Neutrophil (primary cell): Measurements from ENCODE around the gene PDIA4.
"Not testable (repeated sequence)": the region's sequence is repeated elsewhere in the genome, so short reads cannot be mapped to it uniquely, and the experiment has no call there.

Source experiments
- H3K27ac ChIP-seq: fragments of 200-600 bp; sonication (generic); 2 replicates; pipeline ENCODE4 v1.5.1; 2016; ENCODE audit warnings: mild to moderate bottlenecking, moderate library complexity
- H3K27me3 ChIP-seq: fragments of 200-600 bp; sonication (generic); 2 replicates; pipeline ENCODE4 v1.6.0; 2016; ENCODE audit warnings: mild to moderate bottlenecking
- H3K36me3 ChIP-seq: fragments of 200-600 bp; sonication (generic); 2 replicates; pipeline ENCODE4 v1.5.1; 2017
- H3K4me1 ChIP-seq, 2 experiments: fragments of 200-600 bp in 1 of 2; sonication (generic) in 1 of 2; 1 replicate in 1 of 2; 2 replicates in 1 of 2; pipeline versions ENCODE4 v1.5.1 to v1.6.1; 2013 to 2016; ENCODE audit warnings: low read depth in 1 of 2, low read length in 1 of 2, mild to moderate bottlenecking in 1 of 2, moderate library complexity in 1 of 2; ENCODE audit not compliant: control insufficient read depth in 1 of 2, insufficient read depth in 1 of 2
- H3K4me3 ChIP-seq, 2 experiments: fragments of 200-600 bp in 1 of 2; sonication (generic) in 1 of 2; 1 replicate in 1 of 2; 2 replicates in 1 of 2; pipeline ENCODE4 v1.5.1; 2013 to 2016; ENCODE audit warnings: low read depth in 1 of 2, low read length in 1 of 2, mild to moderate bottlenecking in 1 of 2, moderate library complexity in 1 of 2
- H3K9me3 ChIP-seq: fragments of 200-600 bp; sonication (generic); 2 replicates; pipeline ENCODE4 v1.5.1; 2016
- TF ChIP-seq, protein P1 (sequence below): fragments of 200-600 bp; sonication (generic); IDR thresholded peaks from 2 replicates; pipeline ENCODE4 v1.5.1; 2016; ENCODE audit warnings: antibody characterized with exemption

PDIA4 gene

DNA sequence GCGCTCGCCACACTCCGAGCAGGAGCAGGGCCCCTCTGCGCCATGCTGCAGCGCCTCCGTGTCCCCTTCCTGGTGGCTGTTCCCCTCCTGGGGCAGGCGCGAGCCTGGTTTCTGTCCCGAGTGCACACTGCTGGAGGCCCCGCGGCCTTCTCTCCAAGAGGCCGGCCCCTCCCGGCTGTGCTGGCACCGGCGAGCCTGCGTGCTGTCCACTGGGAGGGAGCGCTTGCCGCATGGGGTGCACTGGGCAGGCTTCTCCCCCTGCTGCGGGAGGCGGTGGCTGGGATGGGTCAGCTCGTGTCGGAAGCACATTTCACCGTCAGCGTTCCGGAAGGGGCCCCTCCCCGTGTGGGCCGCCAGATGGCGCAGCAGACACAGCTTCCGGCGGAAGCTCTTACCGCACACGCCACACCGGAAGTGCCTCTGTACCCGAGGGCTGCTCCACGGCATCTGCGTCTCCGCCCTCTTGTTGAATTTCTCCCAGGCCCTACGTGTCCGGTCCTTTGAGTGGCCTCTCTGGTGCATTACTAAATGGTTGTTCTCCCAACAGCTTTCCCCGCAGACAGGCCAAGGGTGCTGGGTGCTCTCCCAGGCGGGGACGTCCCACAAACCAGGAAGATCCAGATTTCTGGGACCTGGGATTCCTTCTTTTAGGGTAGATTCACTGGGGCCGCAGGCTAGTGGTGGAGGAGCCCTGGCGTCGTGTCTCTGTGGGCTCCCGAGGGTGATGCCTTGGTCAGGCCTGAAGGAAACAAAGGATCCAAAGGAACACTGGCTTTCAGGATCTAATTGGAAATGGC is 43.5 kb upstream of the PDIA4 start:
- Histone ChIP-seq H3K27ac (peak overlapping the region; percentile 71), H3K36me3 (peaks cover 17% of the 10 kb centered on the region), H3K9me3 (no peaks in the 10 kb centered on the region), H3K27me3 (no peaks in the 10 kb centered on the region), H3K4me1 (peaks cover 0 to 43% of the 10 kb centered on the region in 2 experiments), H3K4me3 (peak overlapping the region; percentile 47 to 69)
- TF ChIP-seq, protein P1, sequence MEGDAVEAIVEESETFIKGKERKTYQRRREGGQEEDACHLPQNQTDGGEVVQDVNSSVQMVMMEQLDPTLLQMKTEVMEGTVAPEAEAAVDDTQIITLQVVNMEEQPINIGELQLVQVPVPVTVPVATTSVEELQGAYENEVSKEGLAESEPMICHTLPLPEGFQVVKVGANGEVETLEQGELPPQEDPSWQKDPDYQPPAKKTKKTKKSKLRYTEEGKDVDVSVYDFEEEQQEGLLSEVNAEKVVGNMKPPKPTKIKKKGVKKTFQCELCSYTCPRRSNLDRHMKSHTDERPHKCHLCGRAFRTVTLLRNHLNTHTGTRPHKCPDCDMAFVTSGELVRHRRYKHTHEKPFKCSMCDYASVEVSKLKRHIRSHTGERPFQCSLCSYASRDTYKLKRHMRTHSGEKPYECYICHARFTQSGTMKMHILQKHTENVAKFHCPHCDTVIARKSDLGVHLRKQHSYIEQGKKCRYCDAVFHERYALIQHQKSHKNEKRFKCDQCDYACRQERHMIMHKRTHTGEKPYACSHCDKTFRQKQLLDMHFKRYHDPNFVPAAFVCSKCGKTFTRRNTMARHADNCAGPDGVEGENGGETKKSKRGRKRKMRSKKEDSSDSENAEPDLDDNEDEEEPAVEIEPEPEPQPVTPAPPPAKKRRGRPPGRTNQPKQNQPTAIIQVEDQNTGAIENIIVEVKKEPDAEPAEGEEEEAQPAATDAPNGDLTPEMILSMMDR: peak; percentile 38

DNA sequence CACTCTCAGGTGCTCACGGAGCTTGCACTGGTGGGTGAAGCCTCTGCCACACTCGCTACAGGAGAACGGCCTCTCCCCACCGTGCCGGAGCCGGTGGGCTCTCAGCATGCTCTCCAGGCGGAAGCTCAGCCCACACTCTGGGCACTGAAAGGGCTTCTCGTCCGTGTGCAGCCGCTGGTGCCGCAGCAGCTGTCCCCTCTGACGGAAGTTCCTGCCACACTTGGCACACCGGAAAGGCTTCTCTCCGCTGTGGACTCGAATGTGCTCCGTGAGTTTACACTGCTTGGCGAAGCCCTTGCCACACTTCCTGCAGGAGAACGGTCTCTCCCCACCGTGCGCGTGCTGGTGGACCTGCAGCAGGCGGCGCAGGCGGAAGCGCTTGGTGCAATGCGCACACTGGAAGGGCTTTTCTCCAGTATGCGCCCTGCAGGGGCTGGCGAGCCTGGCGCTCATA is 42.9 kb upstream of the PDIA4 start:
- H3K27me3 ChIP-seq: no peaks in the 10 kb centered on the region
- H3K27ac ChIP-seq: peak overlapping the region; percentile 71
- TF ChIP-seq, protein P1: no peak
- peaks cover 17% of the 10 kb centered on the region for H3K36me3 ChIP-seq
- H3K4me3 ChIP-seq: peak overlapping the region; percentile 47 to 69
- no peaks in the 10 kb centered on the region for H3K9me3 ChIP-seq
- peaks cover 0 to 43% of the 10 kb centered on the region in 2 experiments for H3K4me1 ChIP-seq

DNA sequence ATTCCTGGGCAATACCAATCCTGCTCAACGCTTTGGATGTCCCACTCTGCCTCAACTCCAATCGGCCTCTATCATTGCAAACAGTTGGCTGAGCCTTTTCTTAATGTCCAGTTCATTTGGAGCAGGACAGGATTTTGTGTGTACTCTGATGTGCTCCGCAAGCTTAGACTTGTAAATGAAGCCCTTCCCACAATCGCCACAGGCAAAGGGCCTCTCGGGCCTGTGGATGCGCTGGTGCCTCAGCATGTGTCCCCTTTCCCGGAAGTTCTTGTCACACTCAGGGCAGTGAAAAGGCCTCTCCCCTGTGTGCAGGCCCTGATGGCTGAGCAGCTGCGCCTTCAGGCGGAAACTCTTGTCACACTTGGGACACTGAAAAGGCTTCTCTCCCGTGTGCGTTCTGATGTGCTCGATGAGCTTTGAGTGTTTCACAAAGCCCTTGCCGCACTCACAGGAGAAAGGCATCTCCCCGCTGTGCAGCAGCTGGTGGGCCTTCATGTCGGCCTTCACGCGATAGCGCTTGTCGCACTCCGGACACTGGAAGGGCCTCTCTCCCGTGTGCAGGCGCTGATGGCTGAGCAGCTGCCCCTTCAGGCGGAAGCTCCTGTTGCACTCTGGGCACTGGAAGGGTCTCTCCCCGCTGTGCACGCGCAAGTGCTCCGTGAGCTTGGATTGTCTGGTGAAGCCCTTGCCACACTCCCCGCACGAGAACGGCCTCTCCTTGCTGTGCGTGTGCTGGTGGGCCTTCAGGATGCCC is 42.2 kb upstream of the PDIA4 start:
- TF ChIP-seq, protein P1: no peak
- H3K4me3 ChIP-seq: peak overlapping the region; percentile 47 to 69
- H3K27me3 ChIP-seq: no peaks in the 10 kb centered on the region
- peaks cover 3 to 46% of the 10 kb centered on the region in 2 experiments for H3K4me1 ChIP-seq
- peak overlapping the region; percentile 71 for H3K27ac ChIP-seq
- peaks cover 17% of the 10 kb centered on the region for H3K36me3 ChIP-seq
- no peaks in the 10 kb centered on the region for H3K9me3 ChIP-seq

- H3K36me3 ChIP-seq: peaks cover 17% of the 10 kb centered on the region
- no peak overlapping the region for H3K27ac ChIP-seq
- no peaks in the 10 kb centered on the region for H3K9me3 ChIP-seq
- no peaks in the 10 kb centered on the region for H3K27me3 ChIP-seq
- H3K4me1 ChIP-seq: peaks cover 11 to 33% of the 10 kb centered on the region in 2 experiments
- H3K4me3 ChIP-seq: no peak overlapping the region
- TF ChIP-seq, protein P1: no peak
These were observed 39.6 kb upstream of the PDIA4 start for GRCh38 chr7:149067869-149068268.

DNA sequence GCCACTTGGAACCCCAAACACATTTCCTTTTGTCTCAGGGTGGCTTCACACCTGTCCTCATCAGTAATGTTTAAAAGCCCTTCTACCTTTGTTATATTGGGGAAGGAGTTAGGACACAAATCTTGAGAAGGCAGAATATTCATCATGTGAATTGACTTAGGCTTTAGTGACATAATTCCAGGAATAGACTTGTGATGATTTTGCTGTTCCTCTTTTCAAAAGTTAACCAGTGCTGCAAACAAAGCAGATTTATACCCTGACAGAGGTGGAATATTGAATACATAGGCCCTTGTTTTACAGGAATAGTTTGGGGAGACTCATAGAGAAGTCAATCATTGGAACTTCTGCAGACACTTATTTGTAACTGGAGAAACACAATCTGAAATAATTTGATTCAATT is 35.2 kb upstream of the PDIA4 start:
- H3K9me3 ChIP-seq: no peaks in the 10 kb centered on the region
- TF ChIP-seq, protein P1: no peak
- no peaks in the 10 kb centered on the region for H3K27me3 ChIP-seq
- H3K4me1 ChIP-seq: peaks cover 9 to 11% of the 10 kb centered on the region in 2 experiments
- no peaks in the 10 kb centered on the region for H3K36me3 ChIP-seq
- H3K27ac ChIP-seq: no peak overlapping the region
- no peak overlapping the region for H3K4me3 ChIP-seq

- peaks cover 9 to 11% of the 10 kb centered on the region in 2 experiments for H3K4me1 ChIP-seq
- not testable (repeated sequence) for H3K9me3 ChIP-seq, H3K4me3 ChIP-seq, H3K27ac ChIP-seq, H3K36me3 ChIP-seq, H3K27me3 ChIP-seq
These were observed 34.1 kb upstream of the PDIA4 start for GRCh38 chr7:149062217-149062899.
